ENCODE results near the gene SPTLC3. TPM values are rescaled to one million over a fixed set of nuclear protein-coding genes. Genes with fewer than 3 reads are reported as not detected.

SPTLC3 gene
- total RNA-seq, 4 donors from 2014 or later = 62.5 to 76.6 (median 71.9) TPM

GRCh38 chr20:13140775-13141174 is 132.0 kb downstream of the SPTLC3 start:
- TF ChIP-seq POLR2A (IDR thresholded peaks at IDR 0.05) = no peak
- TF ChIP-seq CTCF (IDR thresholded peaks at IDR 0.05) = no peak
- WGBS, 2 donors = 95 to 98% methylated on average over 1 of the region's 1 CpG
- no peak overlapping the region for H3K4me3 ChIP-seq (ENCODE audit: low read depth, poor library complexity, severe bottlenecking)
- no peak for DNase-seq (ENCODE audit: low spot score in 2 of 2)
- intact Hi-C loops (cut with DNase I; ENCODE audit: low total_unique reads) = no loop called here

GRCh38 chr20:13141546-13141945 is 132.8 kb downstream of the SPTLC3 start:
- no peak overlapping the region for H3K4me3 ChIP-seq (ENCODE audit: low read depth, poor library complexity, severe bottlenecking)
- TF ChIP-seq POLR2A (IDR thresholded peaks at IDR 0.05) (no peak), CTCF (IDR thresholded peaks at IDR 0.05) (no peak)
- intact Hi-C loops (cut with DNase I; ENCODE audit: low total_unique reads) = no loop called here
- WGBS, 2 donors = 56 to 68% methylated on average over 3 of the region's 3 CpGs
- DNase-seq (ENCODE audit: low spot score in 2 of 2) = no peak

GRCh38 chr20:13142143-13142542 is 133.4 kb downstream of the SPTLC3 start:
- no peak overlapping the region for H3K4me3 ChIP-seq (ENCODE audit: low read depth, poor library complexity, severe bottlenecking)
- TF ChIP-seq CTCF (IDR thresholded peaks at IDR 0.05) (no peak), POLR2A (IDR thresholded peaks at IDR 0.05) (no peak)
- intact Hi-C loops (cut with DNase I; ENCODE audit: low total_unique reads) = no loop called here
- 59 to 73% methylated on average over 1 of the region's 1 CpG for WGBS, 2 donors
- DNase-seq (ENCODE audit: low spot score in 2 of 2) = no peak

- TF ChIP-seq POLR2A (IDR thresholded peaks at IDR 0.05) = no peak
- no peak for TF ChIP-seq CTCF (IDR thresholded peaks at IDR 0.05)
- WGBS, 2 donors = 50 to 56% methylated on average over 8 of the region's 8 CpGs
- peak in 1 of 2 donors; percentile 23 for DNase-seq (ENCODE audit: low spot score in 2 of 2)
- H3K4me3 ChIP-seq (ENCODE audit: low read depth, poor library complexity, severe bottlenecking) = no peak overlapping the region
- intact Hi-C loops (cut with DNase I; ENCODE audit: low total_unique reads) = no loop called here
Measured at GRCh38 chr20:13147071-13147963, 138.5 kb downstream of the SPTLC3 start.

- WGBS, 2 donors = 62 to 64% methylated on average over 3 of the region's 3 CpGs
- TF ChIP-seq POLR2A (IDR thresholded peaks at IDR 0.05) (no peak), CTCF (IDR thresholded peaks at IDR 0.05) (no peak)
- no peak for DNase-seq (ENCODE audit: low spot score in 2 of 2)
- intact Hi-C loops (cut with DNase I; ENCODE audit: low total_unique reads) = no loop called here
- no peak overlapping the region for H3K4me3 ChIP-seq (ENCODE audit: low read depth, poor library complexity, severe bottlenecking)
Measured at GRCh38 chr20:13147971-13148370, 139.2 kb downstream of the SPTLC3 start.

Measured in lower leg skin (tissue), 4 donors.